CD14-positive monocyte (primary cell): ENCODE data around the gene FRAS1. TPM values are rescaled to one million over a fixed set of nuclear protein-coding genes. Genes with fewer than 3 reads are reported as not detected.

Experiments
- DNase-seq, 3 donors: peaks; one replicate each; pipeline ENCODE4 v3.0.0-alpha.2; 2011 to 2022
- H2AFZ ChIP-seq: 2 replicates; pipeline ENCODE4 v1.6.0; 2012; ENCODE audit warnings: mild to moderate bottlenecking, low read depth, low read length, inconsistent platforms; ENCODE audit not compliant: insufficient read depth, poor library complexity, severe bottlenecking
- H3K27ac ChIP-seq, 2 donors: 1 replicate in 1 of 2; 2 replicates in 1 of 2; pipeline ENCODE4 v1.5.1; 2012 to 2013; ENCODE audit warnings: low read length in 2 of 2, control low read depth in 1 of 2, inconsistent platforms in 1 of 2, low read depth in 1 of 2, mild to moderate bottlenecking in 1 of 2
- H3K27me3 ChIP-seq, 2 donors: one replicate each; pipeline versions ENCODE4 v1.6.0 to v1.6.1; 2011 to 2013; ENCODE audit warnings: low read length in 2 of 2; ENCODE audit not compliant: control insufficient read depth in 2 of 2, insufficient read depth in 2 of 2
- H3K36me3 ChIP-seq, 2 donors: replicated peaks in 1 of 2; 1 replicate in 1 of 2; 2 replicates in 1 of 2; pipeline versions ENCODE4 v1.5.1 to v1.6.1; 2012 to 2013; ENCODE audit warnings: low read length in 2 of 2, control low read depth in 1 of 2, inconsistent platforms in 1 of 2, mild to moderate bottlenecking in 1 of 2; ENCODE audit not compliant: insufficient read depth in 2 of 2, control insufficient read depth in 1 of 2
- H3K4me1 ChIP-seq, 2 donors: 1 replicate in 1 of 2; 2 replicates in 1 of 2; pipeline versions ENCODE4 v1.5.1 to v1.6.1; 2012 to 2013; ENCODE audit warnings: low read length in 2 of 2, control low read depth in 1 of 2, inconsistent platforms in 1 of 2, mild to moderate bottlenecking in 1 of 2, moderate library complexity in 1 of 2; ENCODE audit not compliant: insufficient read depth in 2 of 2, control insufficient read depth in 1 of 2
- H3K4me2 ChIP-seq: replicated peaks from 2 replicates; pipeline ENCODE3; 2012; ENCODE audit warnings: low read length, moderate library complexity, mild to moderate bottlenecking; ENCODE audit not compliant: poor library complexity, severe bottlenecking; ENCODE audit errors: extremely low read depth
- H3K4me3 ChIP-seq, 3 experiments: fragments of 200-600 bp in 1 of 3; sonication (generic) in 1 of 3; replicated peaks in 1 of 3; 1 replicate in 2 of 3; 2 replicates in 1 of 3; pipeline ENCODE4 v1.5.1; 2011 to 2013; ENCODE audit warnings: low read length in 3 of 3, mild to moderate bottlenecking in 3 of 3, control low read depth in 2 of 3, low read depth in 2 of 3, inconsistent platforms in 1 of 3, moderate library complexity in 1 of 3
- H3K79me2 ChIP-seq: 2 replicates; pipeline ENCODE4 v1.6.0; 2012; ENCODE audit warnings: mild to moderate bottlenecking, control low read depth, inconsistent platforms, low read length, moderate library complexity; ENCODE audit not compliant: insufficient read depth
- H3K9ac ChIP-seq: 2 replicates; pipeline ENCODE4 v1.6.0; 2017; ENCODE audit warnings: low read length, mild to moderate bottlenecking; ENCODE audit not compliant: insufficient read depth, poor library complexity, severe bottlenecking
- H3K9me3 ChIP-seq, 2 donors: replicated peaks in 1 of 2; 1 replicate in 1 of 2; 2 replicates in 1 of 2; pipeline versions ENCODE4 v1.5.1 to v1.6.1; 2012 to 2013; ENCODE audit warnings: low read length in 2 of 2, control low read depth in 1 of 2; ENCODE audit not compliant: control insufficient read depth in 1 of 2, insufficient read depth in 1 of 2
- H4K20me1 ChIP-seq: 2 replicates; pipeline ENCODE4 v1.6.0; 2012; ENCODE audit warnings: mild to moderate bottlenecking, low read length, control low read depth, moderate library complexity; ENCODE audit not compliant: insufficient read depth
- H3K27ac Mint-ChIP-seq, 7 donors: one replicate each; pipeline ENCODE4 v1.8.0; 2020; ENCODE audit warnings: mild to moderate bottlenecking in 7 of 7, mixed read lengths in 7 of 7, moderate library complexity in 6 of 7, inconsistent platforms in 2 of 7
- H3K27me3 Mint-ChIP-seq, 3 donors: one replicate each; pipeline ENCODE4 v1.8.0; 2021 to 2022; ENCODE audit warnings: low read depth in 3 of 3, mild to moderate bottlenecking in 3 of 3, mixed read lengths in 3 of 3, moderate library complexity in 3 of 3, inconsistent platforms in 1 of 3
- H3K36me3 Mint-ChIP-seq, 2 donors: one replicate each; pipeline ENCODE4 v1.8.0; 2020; ENCODE audit warnings: mixed read lengths in 2 of 2, inconsistent platforms in 1 of 2, mild to moderate bottlenecking in 1 of 2
- H3K4me1 Mint-ChIP-seq: one replicate; pipeline ENCODE4 v1.8.0; 2020; ENCODE audit warnings: mild to moderate bottlenecking, mixed read lengths
- H3K4me3 Mint-ChIP-seq, 2 donors: one replicate each; pipeline ENCODE4 v1.8.0; 2020; ENCODE audit warnings: mild to moderate bottlenecking in 2 of 2, mixed read lengths in 2 of 2, moderate library complexity in 1 of 2
- H3K9me3 Mint-ChIP-seq, 7 donors: one replicate each; pipeline ENCODE4 v1.8.0; 2020 to 2022; ENCODE audit warnings: mixed read lengths in 7 of 7, mild to moderate bottlenecking in 6 of 7, moderate library complexity in 6 of 7, inconsistent platforms in 2 of 7
- CTCF ChIP-seq: fragments of 200-600 bp; IDR thresholded peaks from one replicate; pipeline ENCODE4 v1.8.0; 2022; ENCODE audit warnings: antibody characterized with exemption, mild to moderate bottlenecking
- WGBS: methylation state at CpG from one replicate; pipeline ENCODE4 v1.1.5; 2013; ENCODE audit warnings: missing lambda C conversion rate; ENCODE audit not compliant: insufficient coverage; 5-methylcytosine and 5-hydroxymethylcytosine counted together
- intact Hi-C, 2 donors: fragments of 100-400 bp; cut with micrococcal nuclease; formaldehyde crosslinking; loops; one replicate each; pipeline versions ENCODE4 v1.15.0 to v1.15.1; 2023
- polyA plus RNA-seq, 3 donors: library from polyadenylated mRNA; depleted of rRNA in 1 of 3; unstranded in 2 of 3; stranded (reverse) in 1 of 3; fragments of 300-500 nt in 2 of 3; fragments of >200 nt in 1 of 3; fragmentation: Illumina TruSeq in 2 of 3; gene quantifications; 1 replicate in 2 of 3; 2 replicates in 1 of 3; pipeline ENCODE4 v1.2.3, GENCODE V29; 2012 to 2021

The FRAS1 gene
- polyA plus RNA-seq, 3 donors, result not detected

GRCh38 chr4:78468272-78468671 is 411.1 kb downstream of the FRAS1 start:
- Histone ChIP-seq H4K20me1 (no peaks in the 10 kb centered on the region), H3K4me3 (no peak overlapping the region), H3K79me2 (no peaks in the 10 kb centered on the region), H3K4me2 (no peak overlapping the region), H3K4me1 (no peaks in the 10 kb centered on the region), H3K36me3 (no peaks in the 10 kb centered on the region), H2AFZ (no peak overlapping the region), H3K27me3 (no peaks in the 10 kb centered on the region), H3K27ac (no peak overlapping the region), H3K9me3 (peaks cover 0 to 2% of the 10 kb centered on the region in 2 donors), H3K9ac (no peak overlapping the region)
- H3K27me3 Mint-ChIP-seq, result peaks cover 0 to 2% (median 1%) of the 10 kb centered on the region in 3 donors
- peaks cover 0 to 6% (median 0%) of the 10 kb centered on the region in 7 donors for H3K9me3 Mint-ChIP-seq
- no peak overlapping the region for H3K4me3 Mint-ChIP-seq
- no peaks in the 10 kb centered on the region for H3K4me1 Mint-ChIP-seq
- no peaks in the 10 kb centered on the region for H3K36me3 Mint-ChIP-seq
- DNase-seq, result no peak
- H3K27ac Mint-ChIP-seq, result no peak overlapping the region
- intact Hi-C loops, result no loop called here
- 100% methylated on average over 2 of the region's 3 CpGs for WGBS
- no peak for TF ChIP-seq CTCF

DNA sequence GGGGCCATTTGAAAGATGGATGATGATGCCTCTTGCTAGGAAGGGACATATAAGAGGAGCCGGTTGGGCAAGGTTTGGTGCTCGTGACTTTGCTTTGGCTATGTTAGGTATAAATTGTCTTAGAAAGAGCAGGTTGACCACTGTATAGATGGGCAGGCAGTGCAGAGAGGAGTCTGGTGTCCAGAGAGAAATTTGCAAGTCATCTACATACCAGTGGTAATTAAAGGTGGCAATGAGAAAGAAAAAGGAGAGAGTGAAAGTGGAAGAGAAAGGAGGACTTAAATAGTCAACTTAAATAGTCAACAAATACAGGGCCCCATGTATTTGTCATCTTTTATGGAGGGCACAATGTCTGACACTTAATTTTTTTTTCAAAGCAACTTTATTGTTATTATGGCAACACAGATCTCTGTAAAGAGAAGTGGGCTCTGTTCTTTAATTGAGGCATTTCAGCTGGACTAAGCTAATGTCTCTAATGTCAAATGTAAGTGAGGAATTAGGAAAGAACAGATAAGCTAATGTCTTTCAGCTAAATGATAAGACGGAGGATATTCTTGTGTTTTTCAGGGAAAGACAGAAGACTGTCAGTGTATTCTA is 419.1 kb downstream of the FRAS1 start:
- Mint-ChIP-seq H3K4me3 (no peak overlapping the region), H3K4me1 (no peaks in the 10 kb centered on the region), H3K9me3 (peaks cover 0 to 2% (median 0%) of the 10 kb centered on the region in 7 donors), H3K36me3 (no peaks in the 10 kb centered on the region), H3K27me3 (peaks cover 0 to 2% (median 2%) of the 10 kb centered on the region in 3 donors), H3K27ac (no peak overlapping the region)
- no peaks in the 10 kb centered on the region for H3K27me3 ChIP-seq
- H4K20me1 ChIP-seq, result no peaks in the 10 kb centered on the region
- intact Hi-C loops, result no loop called here
- H3K9me3 ChIP-seq, result no peaks in the 10 kb centered on the region
- 100% methylated on average over 2 of the region's 3 CpGs for WGBS
- TF ChIP-seq CTCF, result no peak
- no peaks in the 10 kb centered on the region for H3K4me1 ChIP-seq
- H3K9ac ChIP-seq, result no peak overlapping the region
- no peak overlapping the region for H3K27ac ChIP-seq
- H3K4me3 ChIP-seq, result no peak overlapping the region
- H2AFZ ChIP-seq, result no peak overlapping the region
- no peak overlapping the region for H3K4me2 ChIP-seq
- H3K36me3 ChIP-seq, result no peaks in the 10 kb centered on the region
- no peak for DNase-seq
- no peaks in the 10 kb centered on the region for H3K79me2 ChIP-seq
